ENCODE results near the gene ANKS6.

The ANKS6 gene

DNA sequence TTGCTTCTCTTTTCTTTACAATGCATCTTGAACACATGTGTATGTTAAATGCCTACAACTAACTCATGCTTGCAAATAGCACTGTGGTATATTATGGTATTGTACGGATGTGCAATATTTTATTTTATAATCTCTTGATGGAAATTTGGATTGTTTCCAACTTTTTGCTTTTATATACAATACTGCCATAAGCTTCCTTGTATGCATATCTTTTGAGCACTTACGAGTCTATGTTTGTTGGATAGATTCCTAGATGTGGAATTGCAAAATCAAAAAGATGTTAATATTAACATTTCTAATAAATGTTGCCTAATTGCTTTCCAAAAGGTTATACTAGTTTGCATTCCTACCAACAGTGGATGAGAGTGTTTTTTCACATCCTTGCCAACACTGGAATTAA, 7.7 kb upstream of the ANKS6 start:
- no peak for DNase-seq (ENCODE audit: low read depth)
- no peak overlapping the region for H3K4me3 ChIP-seq (ENCODE audit: control insufficient read depth, low read depth, low read length)
- TF ChIP-seq, protein P1, sequence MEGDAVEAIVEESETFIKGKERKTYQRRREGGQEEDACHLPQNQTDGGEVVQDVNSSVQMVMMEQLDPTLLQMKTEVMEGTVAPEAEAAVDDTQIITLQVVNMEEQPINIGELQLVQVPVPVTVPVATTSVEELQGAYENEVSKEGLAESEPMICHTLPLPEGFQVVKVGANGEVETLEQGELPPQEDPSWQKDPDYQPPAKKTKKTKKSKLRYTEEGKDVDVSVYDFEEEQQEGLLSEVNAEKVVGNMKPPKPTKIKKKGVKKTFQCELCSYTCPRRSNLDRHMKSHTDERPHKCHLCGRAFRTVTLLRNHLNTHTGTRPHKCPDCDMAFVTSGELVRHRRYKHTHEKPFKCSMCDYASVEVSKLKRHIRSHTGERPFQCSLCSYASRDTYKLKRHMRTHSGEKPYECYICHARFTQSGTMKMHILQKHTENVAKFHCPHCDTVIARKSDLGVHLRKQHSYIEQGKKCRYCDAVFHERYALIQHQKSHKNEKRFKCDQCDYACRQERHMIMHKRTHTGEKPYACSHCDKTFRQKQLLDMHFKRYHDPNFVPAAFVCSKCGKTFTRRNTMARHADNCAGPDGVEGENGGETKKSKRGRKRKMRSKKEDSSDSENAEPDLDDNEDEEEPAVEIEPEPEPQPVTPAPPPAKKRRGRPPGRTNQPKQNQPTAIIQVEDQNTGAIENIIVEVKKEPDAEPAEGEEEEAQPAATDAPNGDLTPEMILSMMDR (conservative IDR thresholded peaks at IDR 0.05; ENCODE audit: control insufficient read depth, insufficient read depth, low read depth, low read length) = no peak

DNA sequence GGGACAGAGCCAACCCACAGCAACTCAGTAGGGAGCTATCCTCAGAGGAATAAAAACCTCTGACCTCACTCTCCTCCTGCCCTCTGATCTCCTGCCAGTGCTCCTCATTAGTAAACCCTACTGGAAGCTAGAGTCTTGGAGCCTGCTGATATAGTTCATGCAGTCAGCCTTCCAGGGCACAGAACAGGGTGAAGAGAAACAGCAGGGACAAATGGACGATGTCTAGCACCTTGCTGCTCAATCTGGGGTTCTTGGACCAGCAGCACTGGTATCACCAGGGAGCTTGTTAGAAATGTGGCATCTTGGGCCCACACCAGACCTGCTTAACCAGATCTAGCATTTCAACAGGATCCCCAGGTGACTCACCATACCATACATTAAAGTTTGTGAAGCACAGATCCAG, 5.6 kb upstream of the ANKS6 start:
- TF ChIP-seq, protein P1 (conservative IDR thresholded peaks at IDR 0.05; ENCODE audit: control insufficient read depth, insufficient read depth, low read depth, low read length) = no peak
- no peak overlapping the region for H3K4me3 ChIP-seq (ENCODE audit: control insufficient read depth, low read depth, low read length)
- peak; percentile 49 for DNase-seq (ENCODE audit: low read depth)

DNA sequence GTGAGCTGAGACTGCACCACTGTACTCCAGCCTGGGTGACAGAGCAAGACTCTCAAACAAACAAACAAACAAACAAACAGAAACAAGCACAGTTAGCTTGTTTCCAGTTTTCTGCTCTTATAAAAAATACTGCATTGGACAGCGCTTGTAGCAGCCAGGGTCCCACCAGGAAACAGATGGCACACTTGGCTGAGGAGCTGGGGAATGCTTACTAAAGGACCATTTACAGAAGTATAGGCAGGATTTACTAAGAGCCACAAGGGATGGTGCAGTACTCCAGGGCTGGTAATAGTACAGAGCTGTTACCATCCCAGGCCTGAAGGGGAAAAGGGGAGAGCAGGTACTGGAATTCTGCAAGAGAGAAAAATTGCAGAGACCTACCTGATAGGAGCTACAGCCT, 5.2 kb upstream of the ANKS6 start:
- TF ChIP-seq, protein P1 (conservative IDR thresholded peaks at IDR 0.05; ENCODE audit: control insufficient read depth, insufficient read depth, low read depth, low read length) = no peak
- no peak for DNase-seq (ENCODE audit: low read depth)
- H3K4me3 ChIP-seq (ENCODE audit: control insufficient read depth, low read depth, low read length) = no peak overlapping the region

DNA sequence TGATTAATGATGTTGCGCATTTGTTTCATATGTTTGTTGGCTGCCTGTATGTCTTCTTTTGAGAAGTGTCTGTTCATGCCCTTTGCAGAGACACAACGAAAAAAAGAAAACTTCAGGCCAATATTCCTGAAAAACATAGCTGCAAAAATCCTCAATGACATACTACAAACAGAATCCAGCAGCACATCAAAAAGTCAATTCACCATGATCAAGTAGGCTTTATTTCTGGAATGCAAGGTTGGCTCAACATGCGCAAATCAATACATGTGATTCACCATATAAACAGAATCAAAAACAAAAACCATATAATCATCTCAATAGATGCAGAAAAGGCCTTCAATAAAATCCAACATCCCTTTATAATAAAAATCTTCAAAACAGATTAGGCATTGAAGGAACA, 1.9 kb upstream of the ANKS6 start:
- no peak for DNase-seq (ENCODE audit: low read depth)
- H3K4me3 ChIP-seq (ENCODE audit: control insufficient read depth, low read depth, low read length) = no peak overlapping the region
- TF ChIP-seq, protein P1 (conservative IDR thresholded peaks at IDR 0.05; ENCODE audit: control insufficient read depth, insufficient read depth, low read depth, low read length) = no peak

DNA sequence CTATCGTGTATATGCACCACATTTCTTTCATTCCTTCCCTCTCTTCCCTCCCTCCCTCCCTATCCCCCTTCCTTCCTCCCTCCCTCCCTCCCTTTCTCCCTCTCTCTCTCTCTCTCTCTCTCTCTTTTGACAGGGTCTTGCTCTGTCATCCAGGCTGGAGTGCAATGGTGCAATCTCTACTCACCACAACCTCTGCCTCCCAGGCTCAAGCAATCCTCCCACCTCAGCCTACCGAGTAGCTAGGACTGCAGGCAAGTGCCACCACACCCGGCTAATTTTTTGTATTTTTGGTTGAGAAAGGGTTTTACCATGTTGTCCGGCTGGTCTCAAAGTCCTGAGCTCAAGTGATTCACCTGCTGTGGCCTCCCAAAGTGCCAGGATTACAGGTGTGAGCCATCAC, 1.1 kb upstream of the ANKS6 start:
- TF ChIP-seq, protein P1 (conservative IDR thresholded peaks at IDR 0.05; ENCODE audit: control insufficient read depth, insufficient read depth, low read depth, low read length) = no peak
- DNase-seq (ENCODE audit: low read depth) = no peak
- no peak overlapping the region for H3K4me3 ChIP-seq (ENCODE audit: control insufficient read depth, low read depth, low read length)

DNA sequence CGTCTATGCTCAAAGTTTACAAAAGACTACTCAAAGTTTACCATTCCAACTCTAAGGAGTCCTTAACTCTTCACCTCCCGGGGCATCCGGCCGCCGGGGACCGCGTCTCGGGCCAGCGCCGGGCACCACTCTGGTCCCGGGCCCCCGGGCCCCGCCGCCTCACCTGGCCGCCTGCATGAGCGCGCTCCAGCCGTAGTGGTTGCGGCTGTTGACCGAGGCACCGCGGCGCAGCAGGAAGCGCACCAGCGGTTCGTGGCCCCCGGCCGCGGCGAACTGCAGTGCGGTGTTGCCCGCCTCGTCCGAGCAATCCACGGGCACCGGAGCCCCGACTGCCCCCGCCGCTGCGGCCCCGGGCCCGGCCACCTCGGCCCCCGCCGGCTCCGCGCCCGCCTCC, 388 bp downstream of the ANKS6 start:
- H3K4me3 ChIP-seq (ENCODE audit: control insufficient read depth, low read depth, low read length) = peak overlapping the region; percentile 56
- no peak for DNase-seq (ENCODE audit: low read depth)
- TF ChIP-seq, protein P1 (conservative IDR thresholded peaks at IDR 0.05; ENCODE audit: control insufficient read depth, insufficient read depth, low read depth, low read length) = no peak

DNA sequence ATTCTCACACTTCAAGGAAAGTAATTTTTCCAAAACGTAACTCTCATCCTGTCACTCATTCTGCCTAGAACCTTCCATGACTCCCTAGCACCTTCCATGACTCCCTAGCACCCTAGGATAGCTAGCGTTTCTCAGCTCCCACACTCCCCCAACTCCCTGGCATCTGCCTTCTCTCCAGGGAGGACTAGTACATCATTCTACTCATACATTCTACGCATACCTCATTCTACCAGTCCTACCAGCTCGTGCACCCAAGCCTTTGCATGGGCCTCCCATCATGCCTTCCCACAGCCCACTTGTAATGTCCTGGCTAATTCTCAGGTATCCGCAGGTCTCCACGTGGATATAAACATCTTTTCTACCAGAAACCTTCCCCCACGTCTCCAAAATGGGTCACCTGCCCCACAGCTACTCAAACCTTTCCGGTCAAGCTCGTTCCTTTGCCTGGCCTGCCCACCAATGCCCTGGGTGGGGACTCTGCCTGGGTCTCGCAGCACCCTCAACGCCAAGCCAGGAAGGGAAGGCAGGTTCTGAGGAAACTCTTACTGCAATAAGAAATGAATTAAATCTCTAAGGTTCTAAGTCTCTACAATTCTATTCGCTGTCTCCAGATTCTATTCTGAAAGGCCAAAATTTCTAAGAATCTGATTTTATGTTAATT, 930 bp downstream of the ANKS6 start:
- H3K4me3 ChIP-seq (ENCODE audit: control insufficient read depth, low read depth, low read length) = peak overlapping the region; percentile 56
- TF ChIP-seq, protein P1 (conservative IDR thresholded peaks at IDR 0.05; ENCODE audit: control insufficient read depth, insufficient read depth, low read depth, low read length) = no peak
- no peak for DNase-seq (ENCODE audit: low read depth)
